Gastrocnemius medialis (tissue), 4 donors: ENCODE data around the gene BMI1.

Source experiments
- CTCF ChIP-seq, 5 experiments: fragments of 450-650 bp in 3 of 5; fragments of 200-600 bp in 2 of 5; sonication (generic) in 2 of 5; IDR thresholded peaks in 4 of 5; conservative IDR thresholded peaks in 1 of 5; 1 replicate in 4 of 5; 2 replicates in 1 of 5; pipeline ENCODE4 v1.5.1; 2016 to 2019; ENCODE audit warnings: antibody characterized with exemption in 5 of 5, mild to moderate bottlenecking in 3 of 5, moderate library complexity in 3 of 5
- POLR2A ChIP-seq, 2 donors: fragments of 450-650 bp; IDR thresholded peaks; one replicate each; pipeline ENCODE4 v1.6.1; 2017; ENCODE audit warnings: antibody characterized with exemption in 2 of 2, mild to moderate bottlenecking in 2 of 2, moderate library complexity in 2 of 2

- TF ChIP-seq CTCF (IDR thresholded peaks at IDR 0.05 in 4 of 5, conservative IDR thresholded peaks at IDR 0.05 in 1 of 5), result no peak
- no peak for TF ChIP-seq POLR2A (IDR thresholded peaks at IDR 0.05)
Observed at GRCh38 chr10:22323538-22324305, 2.8 kb downstream of the BMI1 start.
